Activated CD4-positive, alpha-beta T cell treated with anti-CD3 and anti-CD28 coated beads, Interleukin-2, Interleukin-4, amounts not matched to agents 100 ng/mL and 50 ng/mL, durations not matched to agents 16 hours and 8 hours (primary cell): ENCODE measurements around the gene PRCC.

Experiments
- DNase-seq: peaks from one replicate; pipeline ENCODE4 v3.0.0-alpha.2; 2020; ENCODE audit warnings: low spot score

PRCC gene

DNA sequence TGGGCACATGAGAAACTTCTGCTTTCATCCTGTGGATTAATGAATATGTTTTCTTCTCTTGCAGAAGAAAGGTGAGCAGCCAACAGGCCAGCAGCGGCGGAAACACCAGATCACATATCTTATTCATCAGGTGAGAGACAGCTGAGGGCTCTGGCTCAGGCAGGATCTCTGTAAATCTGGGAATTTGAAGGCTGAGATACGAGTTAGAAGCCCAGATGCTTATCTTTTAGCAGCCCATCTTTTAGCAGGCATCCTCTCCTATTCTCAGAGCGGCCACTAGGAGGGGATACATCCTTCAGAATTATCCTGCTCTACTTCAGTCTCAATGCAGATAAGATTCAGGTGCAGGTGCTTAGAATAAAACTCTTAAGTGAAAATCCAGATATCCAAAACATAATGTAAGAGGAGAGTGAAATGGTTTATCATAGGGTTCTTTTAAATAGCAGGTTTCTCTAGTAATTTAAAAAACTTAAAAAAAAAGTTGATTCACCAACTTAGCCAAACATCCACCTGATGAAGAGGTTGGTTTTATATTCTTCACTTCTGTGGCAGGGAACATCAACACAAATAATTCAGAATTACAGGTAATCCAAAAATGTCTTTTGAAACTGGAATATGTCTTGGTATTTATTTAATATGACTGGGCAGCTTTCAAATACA lies 30.0 kb downstream of the PRCC start:
- DNase-seq: peak; percentile 60

GRCh38 chr1:156801409-156802121 lies 34.2 kb downstream of the PRCC start:
- DNase-seq: no peak

GRCh38 chr1:156802421-156802935 lies 35.1 kb downstream of the PRCC start:
- no peak for DNase-seq

GRCh38 chr1:156803086-156803851 lies 35.9 kb downstream of the PRCC start:
- DNase-seq: no peak

GRCh38 chr1:156804026-156804425 lies 36.7 kb downstream of the PRCC start:
- no peak for DNase-seq

GRCh38 chr1:156804572-156805243 lies 37.4 kb downstream of the PRCC start:
- no peak for DNase-seq

GRCh38 chr1:156805766-156806511 lies 38.6 kb downstream of the PRCC start:
- no peak for DNase-seq

DNA sequence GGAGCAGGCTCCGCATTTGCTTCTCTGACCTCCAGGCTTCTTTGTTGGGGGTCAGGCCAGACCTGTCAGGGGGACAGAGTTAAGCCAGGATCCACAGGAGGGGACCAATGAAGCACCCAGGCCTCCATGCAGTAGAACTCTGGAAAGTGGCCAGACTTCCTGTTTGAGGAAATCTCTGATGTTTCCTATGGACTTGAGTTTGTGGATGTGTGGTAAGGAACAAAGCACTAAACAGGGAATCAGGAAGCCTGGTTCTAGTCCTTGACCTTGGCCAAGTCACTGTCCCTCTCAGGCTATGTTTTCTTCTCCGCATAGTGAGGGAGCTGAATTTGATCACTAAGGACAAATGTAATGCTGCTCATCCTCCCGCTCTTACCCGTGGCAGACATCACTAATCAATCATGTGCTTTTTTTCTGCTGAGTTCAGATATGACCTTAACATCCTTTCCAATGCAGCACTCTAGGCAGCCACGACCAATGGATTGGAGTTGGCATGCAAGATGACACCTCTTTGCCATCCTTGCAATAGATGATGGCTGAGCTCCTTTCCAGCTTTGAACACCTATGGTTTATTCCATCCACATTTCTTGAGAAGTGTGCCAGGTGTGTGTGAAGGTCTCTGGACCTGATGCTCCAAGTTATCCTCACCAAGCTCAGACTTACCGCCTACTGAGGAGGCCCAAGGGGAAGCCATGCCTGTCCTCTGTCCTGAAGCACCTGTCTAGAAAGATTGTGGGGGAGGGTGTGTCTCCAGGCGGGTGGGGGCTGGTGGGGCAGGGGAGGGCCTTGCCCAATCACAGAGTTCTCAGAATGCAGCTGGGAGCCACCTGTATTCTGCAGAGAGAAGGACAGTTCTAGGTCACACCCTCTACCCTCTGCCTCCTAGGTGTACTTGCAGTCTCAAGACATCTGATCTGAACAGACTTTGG lies 39.4 kb downstream of the PRCC start:
- DNase-seq: no peak

GRCh38 chr1:156807627-156808026 lies 40.3 kb downstream of the PRCC start:
- peak; percentile 73 for DNase-seq

GRCh38 chr1:156808186-156809030 lies 41.1 kb downstream of the PRCC start:
- DNase-seq: no peak

GRCh38 chr1:156809281-156809680 lies 41.9 kb downstream of the PRCC start:
- DNase-seq: no peak

- no peak for DNase-seq
Measured at GRCh38 chr1:156809711-156810366, 42.5 kb downstream of the PRCC start.

DNA sequence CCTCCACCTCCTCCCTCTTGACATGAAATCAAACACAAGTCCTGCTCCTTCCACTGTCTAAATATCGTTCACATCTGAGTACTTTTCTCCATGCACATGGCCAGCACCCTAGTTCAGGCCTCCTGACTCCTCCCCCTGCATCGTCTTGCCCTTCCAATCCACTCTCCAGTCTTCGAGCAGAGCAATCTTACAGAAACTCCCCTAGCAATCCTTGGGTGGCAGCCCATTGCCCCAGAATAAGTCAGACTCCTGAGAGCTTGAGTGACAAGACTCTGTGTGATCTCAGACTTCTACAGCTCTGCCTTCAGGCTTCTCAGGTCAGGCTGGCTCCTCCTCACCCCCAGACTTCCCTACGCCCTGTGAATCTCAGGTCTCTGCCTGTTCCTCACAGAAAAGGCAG lies 43.8 kb downstream of the PRCC start:
- DNase-seq: no peak

DNA sequence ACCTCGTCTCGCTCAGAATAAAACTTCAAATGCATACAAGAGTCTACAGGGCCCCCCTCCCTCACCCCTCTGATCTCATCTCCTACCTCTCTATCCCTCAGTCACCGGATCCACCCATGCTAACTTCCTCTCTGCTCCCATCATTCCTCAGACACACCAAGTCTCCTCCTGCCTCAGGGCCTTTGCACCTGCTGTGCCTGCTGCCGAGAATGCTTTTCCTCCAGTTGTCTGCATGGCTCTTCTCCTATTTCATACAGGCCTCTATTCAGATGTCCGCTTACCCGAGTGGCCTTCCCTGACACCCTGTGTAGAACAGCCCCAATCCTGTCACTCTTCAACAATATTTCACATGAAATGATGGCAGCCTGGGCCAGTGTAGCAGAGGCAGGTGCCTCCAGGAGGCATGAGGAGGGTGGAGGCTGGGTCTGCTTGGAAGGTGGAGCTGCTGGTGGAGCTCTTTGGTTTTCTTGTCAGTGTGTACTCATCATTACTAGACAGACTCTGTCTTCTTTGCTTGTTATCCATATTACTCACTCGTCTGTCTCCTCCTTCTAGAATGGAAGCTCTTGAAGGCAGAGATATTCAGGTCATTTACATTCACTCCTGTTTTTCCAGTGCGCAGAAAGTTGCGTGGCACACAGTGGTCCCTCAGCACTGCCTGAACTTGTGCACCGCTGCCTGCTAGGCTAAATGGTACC lies 45.1 kb downstream of the PRCC start:
- DNase-seq: no peak

- DNase-seq: no peak
Measured at GRCh38 chr1:156813298-156813697, 46.0 kb downstream of the PRCC start.

DNA sequence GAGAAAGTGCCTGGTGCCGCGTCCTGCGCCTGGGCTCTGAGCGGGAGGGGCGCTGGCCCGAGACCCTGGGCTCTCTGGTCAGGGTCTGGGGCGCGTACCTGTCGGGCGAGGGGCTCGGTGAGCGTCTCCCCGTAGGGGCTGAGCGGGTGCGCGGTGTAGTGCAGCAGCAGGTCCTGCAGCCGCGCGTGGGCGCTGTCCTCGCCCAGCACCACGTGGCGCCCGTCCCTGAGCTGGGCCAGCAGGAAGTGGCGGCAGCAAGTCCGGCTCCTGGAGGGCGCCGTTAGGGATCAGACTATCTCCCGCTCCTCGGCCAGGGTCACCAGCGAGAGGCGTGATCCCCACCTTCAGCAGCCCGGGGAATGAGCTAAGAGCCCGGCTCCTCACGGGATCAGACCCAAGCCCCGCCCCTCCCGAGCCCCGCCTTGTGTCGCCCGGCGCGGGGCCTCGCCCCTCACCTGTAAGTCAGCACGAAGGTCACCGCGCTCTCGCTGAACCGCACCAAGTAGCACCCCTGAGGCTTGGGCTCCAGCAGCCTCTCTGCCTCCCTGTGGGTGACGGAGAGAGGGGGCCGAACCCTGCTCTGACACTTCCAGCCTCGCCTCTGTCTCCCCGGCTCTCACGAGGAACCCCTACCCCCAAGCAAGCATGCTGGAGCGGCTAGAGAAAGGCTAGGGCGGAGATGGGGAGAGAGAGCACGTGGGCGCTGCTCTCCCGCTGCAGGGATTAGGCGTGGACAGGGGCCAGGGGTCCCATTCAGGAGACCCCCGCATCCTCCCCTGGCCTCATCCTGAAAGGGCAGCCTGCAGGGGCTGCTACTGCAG lies 46.6 kb downstream of the PRCC start:
- peak; percentile 77 for DNase-seq

DNA sequence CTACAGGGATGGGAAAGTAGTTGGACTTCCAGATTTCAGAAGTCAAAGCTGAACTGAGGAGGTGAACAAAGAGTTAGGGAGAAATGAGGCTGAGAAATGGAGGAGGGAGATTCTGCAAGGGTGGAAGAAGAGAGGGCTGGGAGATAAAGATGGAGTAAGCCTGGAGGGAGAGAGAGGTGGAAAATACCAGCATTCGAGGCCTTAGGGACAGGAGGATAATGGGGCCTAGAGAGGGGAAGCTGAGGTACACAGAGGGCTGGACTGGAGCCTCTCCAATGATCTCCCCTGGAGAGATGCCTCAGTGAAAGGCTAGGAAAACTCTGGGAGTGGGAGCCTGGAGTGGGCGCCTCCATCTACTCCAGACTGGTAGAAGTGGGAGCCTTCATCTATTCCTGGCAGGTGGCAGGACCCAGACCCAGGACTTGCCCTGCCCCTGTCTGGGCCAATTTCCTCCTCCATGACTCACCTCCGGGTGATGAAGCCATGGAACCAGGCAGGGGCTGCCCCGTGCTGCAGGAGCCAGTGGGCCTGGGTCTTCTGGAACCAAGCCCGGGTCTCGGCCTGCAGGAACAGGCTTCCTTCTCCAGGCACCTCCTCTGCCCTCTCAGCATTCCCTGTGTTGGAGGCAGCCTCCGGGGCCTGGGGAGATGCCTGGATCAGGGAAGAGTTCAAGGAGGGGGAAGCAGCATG lies 47.4 kb downstream of the PRCC start:
- peak; percentile 49 for DNase-seq
